Astrocyte (in vitro differentiated cells and primary cell): ENCODE results near the gene ENKUR. TPM values are rescaled to one million over a fixed set of nuclear protein-coding genes. Genes with fewer than 3 reads are reported as not detected.
"Not testable (repeated sequence)": the region's sequence is repeated elsewhere in the genome, so short reads cannot be mapped to it uniquely, and the experiment has no call there.

ENCODE experiments used
- DNase-seq: peaks from one replicate; pipeline ENCODE4 v3.0.0-alpha.2; 2010; ENCODE audit warnings: low read depth
- FAIRE-seq: peaks from 2 replicates; lab custom pipeline; 2011; peaks lifted over from hg19 to GRCh38; lab: Jason Lieb, UNC
- H2AFZ ChIP-seq: 2 replicates; pipeline ENCODE4 v1.6.0; 2012; ENCODE audit warnings: low read depth, low read length, inconsistent platforms
- H3K27ac ChIP-seq: 2 replicates; pipeline ENCODE4 v1.5.1; 2011; ENCODE audit warnings: low read depth, low read length, inconsistent platforms
- H3K27me3 ChIP-seq: 2 replicates; pipeline ENCODE4 v1.6.0; 2011; ENCODE audit warnings: low read length, inconsistent platforms; ENCODE audit not compliant: insufficient read depth
- H3K36me3 ChIP-seq: 2 replicates; pipeline ENCODE4 v1.5.1; 2011; ENCODE audit warnings: low read length, inconsistent platforms; ENCODE audit not compliant: insufficient read depth
- H3K4me1 ChIP-seq: 2 replicates; pipeline ENCODE4 v1.5.1; 2011; ENCODE audit warnings: low read length, inconsistent platforms; ENCODE audit not compliant: insufficient read depth
- H3K4me2 ChIP-seq: 2 replicates; pipeline ENCODE4 v1.6.0; 2012; ENCODE audit warnings: low read length, inconsistent platforms
- H3K4me3 ChIP-seq: 2 replicates; pipeline ENCODE4 v1.5.1; 2011; ENCODE audit warnings: low read depth, mild to moderate bottlenecking, low read length, inconsistent platforms; ENCODE audit not compliant: insufficient read depth
- H3K79me2 ChIP-seq: 2 replicates; pipeline ENCODE4 v1.6.0; 2012; ENCODE audit warnings: mild to moderate bottlenecking, low read length, inconsistent platforms; ENCODE audit not compliant: insufficient read depth
- H3K9ac ChIP-seq: 2 replicates; pipeline ENCODE4 v1.6.0; 2012; ENCODE audit warnings: mild to moderate bottlenecking, low read length, inconsistent platforms
- H3K9me3 ChIP-seq: 2 replicates; pipeline ENCODE4 v1.5.1; 2012; ENCODE audit warnings: low read depth, mild to moderate bottlenecking, low read length, inconsistent platforms; ENCODE audit not compliant: insufficient read depth
- H4K20me1 ChIP-seq: 2 replicates; pipeline ENCODE4 v1.6.0; 2012; ENCODE audit warnings: low read length, inconsistent platforms; ENCODE audit not compliant: insufficient read depth
- H3K27ac Mint-ChIP-seq: one replicate; pipeline ENCODE4 v1.8.0; 2021; ENCODE audit warnings: mild to moderate bottlenecking, mixed read lengths; ENCODE audit not compliant: unreplicated experiment
- H3K27me3 Mint-ChIP-seq: one replicate; pipeline ENCODE4 v1.8.0; 2021; ENCODE audit warnings: low read depth, mixed read lengths; ENCODE audit not compliant: unreplicated experiment
- H3K36me3 Mint-ChIP-seq: one replicate; pipeline ENCODE4 v1.8.0; 2021; ENCODE audit warnings: low read depth, mixed read lengths; ENCODE audit not compliant: unreplicated experiment
- H3K4me1 Mint-ChIP-seq: one replicate; pipeline ENCODE4 v1.8.0; 2021; ENCODE audit warnings: low read depth, mixed read lengths; ENCODE audit not compliant: unreplicated experiment
- H3K4me3 Mint-ChIP-seq: one replicate; pipeline ENCODE4 v1.8.0; 2021; ENCODE audit warnings: mild to moderate bottlenecking, moderate library complexity, mixed read lengths; ENCODE audit not compliant: unreplicated experiment
- H3K9me3 Mint-ChIP-seq: one replicate; pipeline ENCODE4 v1.8.0; 2021; ENCODE audit warnings: mild to moderate bottlenecking, mixed read lengths; ENCODE audit not compliant: unreplicated experiment
- CTCF ChIP-seq: IDR thresholded peaks from 2 replicates; pipeline ENCODE4 v1.5.1; 2011; ENCODE audit warnings: low read depth, mild to moderate bottlenecking, inconsistent platforms, low read length, moderate library complexity; ENCODE audit not compliant: insufficient read depth
- EZH2 ChIP-seq: IDR thresholded peaks from 2 replicates; pipeline ENCODE4 v1.6.1; 2012; ENCODE audit warnings: mild to moderate bottlenecking, low read length, inconsistent platforms; ENCODE audit not compliant: insufficient read depth
- total RNA-seq: library from RNA; stranded (reverse); gene quantifications from 2 replicates; pipeline ENCODE4 v1.2.1, GENCODE V29; 2021

Gene ENKUR
- total RNA-seq, 1 donor from 2014 or later: 0.34 TPM

- Histone ChIP-seq H3K4me1 (peaks cover 2% of the 10 kb centered on the region), H3K27me3 (no peaks in the 10 kb centered on the region), H3K9ac (no peak overlapping the region), H3K27ac (no peak overlapping the region), H3K79me2 (no peaks in the 10 kb centered on the region), H3K4me3 (no peak overlapping the region), H4K20me1 (no peaks in the 10 kb centered on the region), H3K36me3 (no peaks in the 10 kb centered on the region), H3K9me3 (no peaks in the 10 kb centered on the region), H3K4me2 (no peak overlapping the region), H2AFZ (no peak overlapping the region)
- Mint-ChIP-seq H3K27me3 (no peaks in the 10 kb centered on the region), H3K27ac (no peak overlapping the region), H3K9me3 (no peaks in the 10 kb centered on the region), H3K36me3 (no peaks in the 10 kb centered on the region), H3K4me1 (peaks cover 2% of the 10 kb centered on the region), H3K4me3 (no peak overlapping the region)
- TF ChIP-seq CTCF: no peak
- TF ChIP-seq EZH2: no peak
- FAIRE-seq: no peak
- DNase-seq: no peak
These were observed 44.6 kb downstream of the ENKUR start for GRCh38 chr10:24971374-24971773.

GRCh38 chr10:24969841-24970281, 46.1 kb downstream of the ENKUR start:
- no peaks in the 10 kb centered on the region for H3K36me3 Mint-ChIP-seq
- no peak overlapping the region for H3K27ac Mint-ChIP-seq
- no peak overlapping the region for H3K4me3 Mint-ChIP-seq
- Histone ChIP-seq H3K9me3 (no peaks in the 10 kb centered on the region), H3K4me2 (no peak overlapping the region), H3K79me2 (no peaks in the 10 kb centered on the region), H2AFZ (no peak overlapping the region), H3K4me3 (no peak overlapping the region), H3K4me1 (no peaks in the 10 kb centered on the region), H4K20me1 (no peaks in the 10 kb centered on the region), H3K36me3 (no peaks in the 10 kb centered on the region), H3K9ac (no peak overlapping the region), H3K27ac (no peak overlapping the region), H3K27me3 (no peaks in the 10 kb centered on the region)
- peaks cover 3% of the 10 kb centered on the region for H3K9me3 Mint-ChIP-seq
- no peaks in the 10 kb centered on the region for H3K27me3 Mint-ChIP-seq
- H3K4me1 Mint-ChIP-seq: peaks cover 2% of the 10 kb centered on the region
- no peak for TF ChIP-seq CTCF
- TF ChIP-seq EZH2: no peak
- DNase-seq (no peak), FAIRE-seq (no peak)

GRCh38 chr10:24968951-24969350, 47.0 kb downstream of the ENKUR start:
- not testable (repeated sequence) for H4K20me1 ChIP-seq, H2AFZ ChIP-seq, H3K27me3 ChIP-seq, H3K4me3 ChIP-seq, H3K9ac ChIP-seq, H3K4me3 Mint-ChIP-seq, H3K27ac Mint-ChIP-seq, H3K9me3 ChIP-seq, H3K27ac ChIP-seq, H3K36me3 ChIP-seq, H3K27me3 Mint-ChIP-seq, H3K4me2 ChIP-seq, FAIRE-seq, H3K4me1 ChIP-seq, H3K36me3 Mint-ChIP-seq, DNase-seq, H3K4me1 Mint-ChIP-seq, H3K79me2 ChIP-seq, H3K9me3 Mint-ChIP-seq
